Upper lobe of left lung (tissue), 4 donors: Measurements from ENCODE around the gene BANP.
"Not testable (repeated sequence)": the region's sequence is repeated elsewhere in the genome, so short reads cannot be mapped to it uniquely, and the experiment has no call there.

Experiments
- EP300 ChIP-seq, 4 donors: sonication (generic); formaldehyde crosslinking; IDR thresholded peaks; one replicate each; pipeline ENCODE4 v1.5.1; 2017; ENCODE audit warnings: antibody characterized with exemption in 4 of 4, control low read depth in 2 of 4
- POLR2A ChIP-seq, 4 donors: fragments of 450-650 bp; IDR thresholded peaks; one replicate each; pipeline ENCODE4 v1.5.1; 2016 to 2017; ENCODE audit warnings: antibody characterized with exemption in 4 of 4, mild to moderate bottlenecking in 2 of 4
- POLR2AphosphoS5 ChIP-seq, 2 donors: sonication (generic); formaldehyde crosslinking; IDR thresholded peaks; one replicate each; pipeline ENCODE4 v1.5.1; 2017; ENCODE audit warnings: antibody characterized with exemption in 2 of 2
- TF ChIP-seq, protein P1 (sequence below), 6 experiments: fragments of 450-650 bp in 4 of 6; fragments of 200-600 bp in 2 of 6; sonication (generic) in 2 of 6; IDR thresholded peaks; one replicate each; pipeline ENCODE4 v1.5.1; 2016 to 2019; ENCODE audit warnings: antibody characterized with exemption in 6 of 6

DNA sequence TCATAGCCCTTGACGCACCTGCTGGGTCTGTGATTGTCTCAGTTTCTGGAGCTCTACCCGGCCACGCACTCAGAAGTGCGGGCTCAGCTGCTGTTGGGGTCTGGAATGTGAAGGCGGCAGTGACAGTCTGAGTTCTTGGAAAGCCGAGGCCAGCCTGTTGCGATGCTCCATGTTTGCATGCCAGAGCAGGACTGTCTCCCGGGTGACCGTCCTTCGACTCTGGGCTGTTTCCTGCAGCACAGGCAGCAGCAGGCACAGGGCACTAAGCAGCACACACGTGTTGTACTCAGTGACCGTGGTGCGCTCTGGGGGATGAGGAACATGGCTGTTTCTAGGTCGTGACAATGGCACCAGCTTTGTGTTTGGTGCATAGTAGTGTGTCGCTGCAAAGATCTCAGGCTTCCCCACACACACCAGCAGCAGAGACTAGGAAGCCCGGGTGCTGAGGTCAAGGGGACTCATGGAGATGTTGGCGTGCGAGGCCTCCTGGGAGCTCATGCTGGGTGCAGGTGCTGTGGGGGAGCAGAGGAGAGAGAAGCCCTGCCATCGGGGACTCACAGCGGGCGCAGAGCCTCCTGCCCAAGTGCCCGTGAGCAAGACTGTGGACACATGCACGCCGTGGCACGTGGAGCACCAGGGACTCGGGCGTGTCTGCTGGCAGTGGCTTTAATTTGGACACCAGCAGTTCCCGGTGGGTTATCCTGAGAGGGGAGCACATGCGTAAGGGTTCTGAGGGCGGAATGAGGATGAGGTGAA lies 84.8 kb downstream of the BANP start:
- not testable (repeated sequence) for TF ChIP-seq POLR2AphosphoS5, POLR2A, EP300 (IDR thresholded peaks at IDR 0.05)
- TF ChIP-seq, protein P1, sequence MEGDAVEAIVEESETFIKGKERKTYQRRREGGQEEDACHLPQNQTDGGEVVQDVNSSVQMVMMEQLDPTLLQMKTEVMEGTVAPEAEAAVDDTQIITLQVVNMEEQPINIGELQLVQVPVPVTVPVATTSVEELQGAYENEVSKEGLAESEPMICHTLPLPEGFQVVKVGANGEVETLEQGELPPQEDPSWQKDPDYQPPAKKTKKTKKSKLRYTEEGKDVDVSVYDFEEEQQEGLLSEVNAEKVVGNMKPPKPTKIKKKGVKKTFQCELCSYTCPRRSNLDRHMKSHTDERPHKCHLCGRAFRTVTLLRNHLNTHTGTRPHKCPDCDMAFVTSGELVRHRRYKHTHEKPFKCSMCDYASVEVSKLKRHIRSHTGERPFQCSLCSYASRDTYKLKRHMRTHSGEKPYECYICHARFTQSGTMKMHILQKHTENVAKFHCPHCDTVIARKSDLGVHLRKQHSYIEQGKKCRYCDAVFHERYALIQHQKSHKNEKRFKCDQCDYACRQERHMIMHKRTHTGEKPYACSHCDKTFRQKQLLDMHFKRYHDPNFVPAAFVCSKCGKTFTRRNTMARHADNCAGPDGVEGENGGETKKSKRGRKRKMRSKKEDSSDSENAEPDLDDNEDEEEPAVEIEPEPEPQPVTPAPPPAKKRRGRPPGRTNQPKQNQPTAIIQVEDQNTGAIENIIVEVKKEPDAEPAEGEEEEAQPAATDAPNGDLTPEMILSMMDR (IDR thresholded peaks at IDR 0.05), result not testable (repeated sequence)
